ENCODE results near the gene NKX2-3.

Gene NKX2-3

GRCh38 chr10:99523251-99523773 is 9.4 kb upstream of the NKX2-3 start:
- ChIA-PET POLR2A (no interaction called here), CTCF (interaction anchor here (0.6 to 1.0 kb wide), 3 partner anchors 9 to 96 kb away, joined by 3 to 5 read pairs (median 3); no protein-coding TSS in a partner anchor)
- TF ChIP-seq ZFHX2 (tag by site-specific recombination; conservative IDR thresholded peaks at IDR 0.05) (0 out of 2 replicates have a peak, but pooled peaks have one; percentile 11), ZNF112 (tag by site-specific recombination; IDR thresholded peaks at IDR 0.05) (no peak), EGR2 (tag by site-specific recombination; IDR thresholded peaks at IDR 0.05; ENCODE audit: low read depth) (peak; percentile 29; the same call in 1 of the 2 replicates)
- Histone ChIP-seq H3K36me3 (ENCODE audit: control insufficient read depth in 2 of 2, insufficient read depth in 1 of 2, low read length in 2 of 2) (no peaks in the 10 kb centered on the region), H3K4me1 (ENCODE audit: control insufficient read depth, insufficient read depth, low read length) (peaks cover 30% of the 10 kb centered on the region), H3K9me3 (ENCODE audit: control insufficient read depth, insufficient read depth, low read depth, low read length) (no peaks in the 10 kb centered on the region), H3K27ac (ENCODE audit: extremely low read depth, low read depth, low read length) (no peak overlapping the region), H3K4me3 (ENCODE audit: low read depth, low read length) (no peak overlapping the region)

- Histone ChIP-seq H3K4me1 (ENCODE audit: control insufficient read depth, insufficient read depth, low read length) (peaks cover 28% of the 10 kb centered on the region), H3K27ac (ENCODE audit: extremely low read depth, low read depth, low read length) (no peak overlapping the region), H3K9me3 (ENCODE audit: control insufficient read depth, insufficient read depth, low read depth, low read length) (no peaks in the 10 kb centered on the region), H3K4me3 (ENCODE audit: low read depth, low read length) (no peak overlapping the region), H3K36me3 (ENCODE audit: control insufficient read depth in 2 of 2, insufficient read depth in 1 of 2, low read length in 2 of 2) (no peaks in the 10 kb centered on the region)
- CTCF ChIA-PET: interaction anchor here (0.7 to 1.0 kb wide), 3 partner anchors 10 to 37 kb away, joined by 3 to 5 read pairs (median 5); no protein-coding TSS in a partner anchor
- POLR2A ChIA-PET: no interaction called here
- TF ChIP-seq KLF17 (tag by site-specific recombination; IDR thresholded peaks at IDR 0.05) (0 out of 2 replicates have a peak, but pooled peaks have one; percentile 28), ZIC2 (tag by site-specific recombination; IDR thresholded peaks at IDR 0.05) (peak; percentile 85), WT1 (tag by site-specific recombination; IDR thresholded peaks at IDR 0.05) (peak; percentile 81), ZNF580 (tag by site-specific recombination; IDR thresholded peaks at IDR 0.05) (peak; percentile 92), ZNF140 (tag by site-specific recombination; IDR thresholded peaks at IDR 0.05) (0 out of 2 replicates have a peak, but pooled peaks have one; percentile 13), ZNF776 (tag by site-specific recombination; IDR thresholded peaks at IDR 0.05; ENCODE audit: borderline replicate concordance) (no peak), ZNF768 (tag by site-specific recombination; IDR thresholded peaks at IDR 0.05) (peak; percentile 98), OSR2 (tag by site-specific recombination; IDR thresholded peaks at IDR 0.05) (peak; percentile 69; the same call in 1 of the 2 replicates), ZNF423 (tag by site-specific recombination; IDR thresholded peaks at IDR 0.05) (0 out of 2 replicates have a peak, but pooled peaks have one; percentile 33), ZBTB7A (tag by site-specific recombination; IDR thresholded peaks at IDR 0.05; ENCODE audit: low read depth) (no peak), GLIS1 (tag by site-specific recombination; IDR thresholded peaks at IDR 0.05) (peak; percentile 94), GFI1B (tag by site-specific recombination; IDR thresholded peaks at IDR 0.05) (peak; percentile 27; the same call in 1 of the 2 replicates), ZFHX2 (tag by site-specific recombination; conservative IDR thresholded peaks at IDR 0.05) (peak; percentile 63), SP7 (tag by site-specific recombination; IDR thresholded peaks at IDR 0.05) (peak; percentile 11), ZBTB8A (tag by site-specific recombination; IDR thresholded peaks at IDR 0.05) (no peak)
- TF ChIP-seq, protein P1, sequence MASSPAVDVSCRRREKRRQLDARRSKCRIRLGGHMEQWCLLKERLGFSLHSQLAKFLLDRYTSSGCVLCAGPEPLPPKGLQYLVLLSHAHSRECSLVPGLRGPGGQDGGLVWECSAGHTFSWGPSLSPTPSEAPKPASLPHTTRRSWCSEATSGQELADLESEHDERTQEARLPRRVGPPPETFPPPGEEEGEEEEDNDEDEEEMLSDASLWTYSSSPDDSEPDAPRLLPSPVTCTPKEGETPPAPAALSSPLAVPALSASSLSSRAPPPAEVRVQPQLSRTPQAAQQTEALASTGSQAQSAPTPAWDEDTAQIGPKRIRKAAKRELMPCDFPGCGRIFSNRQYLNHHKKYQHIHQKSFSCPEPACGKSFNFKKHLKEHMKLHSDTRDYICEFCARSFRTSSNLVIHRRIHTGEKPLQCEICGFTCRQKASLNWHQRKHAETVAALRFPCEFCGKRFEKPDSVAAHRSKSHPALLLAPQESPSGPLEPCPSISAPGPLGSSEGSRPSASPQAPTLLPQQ (tag by site-specific recombination; IDR thresholded peaks at IDR 0.05): 0 out of 2 replicates have a peak, but pooled peaks have one; percentile 20
- TF ChIP-seq, protein P2, sequence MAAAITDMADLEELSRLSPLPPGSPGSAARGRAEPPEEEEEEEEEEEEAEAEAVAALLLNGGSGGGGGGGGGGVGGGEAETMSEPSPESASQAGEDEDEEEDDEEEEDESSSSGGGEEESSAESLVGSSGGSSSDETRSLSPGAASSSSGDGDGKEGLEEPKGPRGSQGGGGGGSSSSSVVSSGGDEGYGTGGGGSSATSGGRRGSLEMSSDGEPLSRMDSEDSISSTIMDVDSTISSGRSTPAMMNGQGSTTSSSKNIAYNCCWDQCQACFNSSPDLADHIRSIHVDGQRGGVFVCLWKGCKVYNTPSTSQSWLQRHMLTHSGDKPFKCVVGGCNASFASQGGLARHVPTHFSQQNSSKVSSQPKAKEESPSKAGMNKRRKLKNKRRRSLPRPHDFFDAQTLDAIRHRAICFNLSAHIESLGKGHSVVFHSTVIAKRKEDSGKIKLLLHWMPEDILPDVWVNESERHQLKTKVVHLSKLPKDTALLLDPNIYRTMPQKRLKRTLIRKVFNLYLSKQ (tag by site-specific recombination; IDR thresholded peaks at IDR 0.05; ENCODE audit: borderline replicate concordance): no peak
These were observed 8.6 kb upstream of the NKX2-3 start for GRCh38 chr10:99524050-99524666.
